ENCODE results near the gene SLAMF8.

DNA sequence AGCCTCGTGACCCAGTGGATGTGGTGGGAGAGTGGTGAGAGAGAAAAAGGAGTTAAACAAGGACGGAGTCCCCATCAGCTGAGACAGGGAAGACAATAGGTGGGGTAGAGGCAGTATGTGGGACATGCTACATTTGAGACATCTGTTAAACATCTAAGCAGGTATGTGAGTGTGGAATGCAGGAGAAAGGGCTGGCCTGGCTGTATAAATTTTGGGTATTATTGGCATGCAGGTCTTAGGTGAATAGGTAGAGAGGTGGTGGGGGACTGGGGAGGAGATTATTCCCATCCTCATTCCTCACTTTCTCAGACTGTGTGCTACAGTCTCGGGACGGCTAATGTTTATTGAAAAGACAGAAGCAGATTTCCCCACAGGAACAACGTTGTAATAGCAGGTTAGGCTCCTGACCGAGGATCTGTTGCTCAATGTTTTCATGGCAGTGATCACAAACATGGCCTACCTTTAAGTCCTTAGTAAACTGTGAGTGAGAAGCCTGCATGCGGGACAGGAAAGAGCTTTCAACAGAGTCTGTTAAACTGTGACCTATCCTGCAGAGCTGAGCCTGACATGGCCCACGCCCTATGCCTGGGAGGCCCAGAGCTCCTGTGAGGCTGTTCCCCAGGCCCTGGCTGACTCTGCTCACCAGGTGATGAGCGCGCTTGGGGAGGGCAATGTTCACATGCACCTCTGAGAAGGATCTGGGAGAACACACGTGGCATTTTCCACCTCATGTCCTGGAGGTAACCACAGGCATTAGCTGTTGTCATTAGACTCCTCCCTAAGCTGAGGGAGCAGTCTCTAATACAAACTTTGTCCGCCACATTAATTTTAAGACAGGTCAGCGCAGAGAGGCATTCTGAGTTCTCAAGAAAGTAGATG lies 19.3 kb downstream of the SLAMF8 start:
- TF ChIP-seq, protein P1, sequence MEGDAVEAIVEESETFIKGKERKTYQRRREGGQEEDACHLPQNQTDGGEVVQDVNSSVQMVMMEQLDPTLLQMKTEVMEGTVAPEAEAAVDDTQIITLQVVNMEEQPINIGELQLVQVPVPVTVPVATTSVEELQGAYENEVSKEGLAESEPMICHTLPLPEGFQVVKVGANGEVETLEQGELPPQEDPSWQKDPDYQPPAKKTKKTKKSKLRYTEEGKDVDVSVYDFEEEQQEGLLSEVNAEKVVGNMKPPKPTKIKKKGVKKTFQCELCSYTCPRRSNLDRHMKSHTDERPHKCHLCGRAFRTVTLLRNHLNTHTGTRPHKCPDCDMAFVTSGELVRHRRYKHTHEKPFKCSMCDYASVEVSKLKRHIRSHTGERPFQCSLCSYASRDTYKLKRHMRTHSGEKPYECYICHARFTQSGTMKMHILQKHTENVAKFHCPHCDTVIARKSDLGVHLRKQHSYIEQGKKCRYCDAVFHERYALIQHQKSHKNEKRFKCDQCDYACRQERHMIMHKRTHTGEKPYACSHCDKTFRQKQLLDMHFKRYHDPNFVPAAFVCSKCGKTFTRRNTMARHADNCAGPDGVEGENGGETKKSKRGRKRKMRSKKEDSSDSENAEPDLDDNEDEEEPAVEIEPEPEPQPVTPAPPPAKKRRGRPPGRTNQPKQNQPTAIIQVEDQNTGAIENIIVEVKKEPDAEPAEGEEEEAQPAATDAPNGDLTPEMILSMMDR (IDR thresholded peaks at IDR 0.05), result no peak
- TF ChIP-seq ZBTB21 (CRISPR knock-in tag; IDR thresholded peaks at IDR 0.05; ENCODE audit: borderline replicate concordance), result no peak
- TF ChIP-seq, protein P2, sequence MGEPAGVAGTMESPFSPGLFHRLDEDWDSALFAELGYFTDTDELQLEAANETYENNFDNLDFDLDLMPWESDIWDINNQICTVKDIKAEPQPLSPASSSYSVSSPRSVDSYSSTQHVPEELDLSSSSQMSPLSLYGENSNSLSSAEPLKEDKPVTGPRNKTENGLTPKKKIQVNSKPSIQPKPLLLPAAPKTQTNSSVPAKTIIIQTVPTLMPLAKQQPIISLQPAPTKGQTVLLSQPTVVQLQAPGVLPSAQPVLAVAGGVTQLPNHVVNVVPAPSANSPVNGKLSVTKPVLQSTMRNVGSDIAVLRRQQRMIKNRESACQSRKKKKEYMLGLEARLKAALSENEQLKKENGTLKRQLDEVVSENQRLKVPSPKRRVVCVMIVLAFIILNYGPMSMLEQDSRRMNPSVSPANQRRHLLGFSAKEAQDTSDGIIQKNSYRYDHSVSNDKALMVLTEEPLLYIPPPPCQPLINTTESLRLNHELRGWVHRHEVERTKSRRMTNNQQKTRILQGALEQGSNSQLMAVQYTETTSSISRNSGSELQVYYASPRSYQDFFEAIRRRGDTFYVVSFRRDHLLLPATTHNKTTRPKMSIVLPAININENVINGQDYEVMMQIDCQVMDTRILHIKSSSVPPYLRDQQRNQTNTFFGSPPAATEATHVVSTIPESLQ (CRISPR knock-in tag; IDR thresholded peaks at IDR 0.05), result no peak
